Occipital lobe (tissue), 3 donors: Measurements from ENCODE around the gene DNAJB11. TPM values are rescaled to one million over a fixed set of nuclear protein-coding genes. Genes with fewer than 3 reads are reported as not detected.
"Not testable (repeated sequence)": the region's sequence is repeated elsewhere in the genome, so short reads cannot be mapped to it uniquely, and the experiment has no call there.

Experiments used
- DNase-seq: peaks from one replicate; lab custom pipeline; 2025; lab: John Stamatoyannopoulos, UW
- small RNA-seq: library from RNA; depleted of rRNA; stranded (forward); fragments of <200 nt; gene quantifications from one replicate; pipeline ENCODE3, GENCODE V24; 2014
- total RNA-seq: library from RNA; depleted of rRNA; stranded (reverse); fragments of >200 nt; gene quantifications from one replicate; pipeline ENCODE4 v1.2.3, GENCODE V29; 2014

The DNAJB11 gene
- total RNA-seq, 1 donor from 2014 or later: 34.9 TPM

DNA sequence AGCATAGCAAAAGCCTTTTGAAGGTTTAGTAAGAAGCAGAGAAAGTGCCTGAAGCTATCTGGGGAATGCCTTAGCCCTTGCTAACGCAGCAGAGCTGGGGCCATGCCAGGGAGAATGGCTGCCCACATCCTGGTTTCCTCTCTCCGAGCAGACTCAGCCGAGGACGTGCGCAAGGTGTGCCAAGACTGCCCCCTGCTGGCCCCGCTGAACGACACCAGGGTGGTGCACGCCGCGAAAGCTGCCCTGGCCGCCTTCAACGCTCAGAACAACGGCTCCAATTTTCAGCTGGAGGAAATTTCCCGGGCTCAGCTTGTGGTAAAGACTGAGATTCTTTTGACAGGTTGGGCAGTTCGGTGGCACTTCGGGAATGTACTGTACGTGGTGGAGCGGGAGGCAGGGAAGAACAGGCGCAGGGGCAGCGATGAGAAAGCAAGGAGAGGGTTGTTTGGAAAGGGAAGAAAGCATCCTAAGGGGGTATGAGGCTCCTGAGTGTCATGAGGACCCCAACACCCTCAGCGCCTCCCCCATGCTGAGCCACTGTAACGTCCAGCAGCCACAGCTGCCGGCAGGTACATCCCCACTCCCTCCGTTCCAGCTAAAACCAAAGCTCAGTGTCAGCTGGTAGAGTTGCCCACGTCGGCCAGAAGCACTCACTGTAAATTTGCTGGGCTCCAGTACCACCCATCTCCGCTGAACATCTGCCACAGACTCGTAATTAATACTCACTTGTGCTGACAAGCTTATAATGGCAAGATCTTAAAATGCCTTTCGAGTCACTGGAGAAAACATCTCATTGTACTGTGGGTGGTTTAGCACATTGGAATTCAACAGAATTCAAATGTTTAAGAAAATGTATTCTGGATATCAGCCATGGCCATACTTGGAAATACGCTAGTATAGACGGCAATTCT, 46.8 kb downstream of the DNAJB11 start:
- peak; percentile 73 for DNase-seq

DNA sequence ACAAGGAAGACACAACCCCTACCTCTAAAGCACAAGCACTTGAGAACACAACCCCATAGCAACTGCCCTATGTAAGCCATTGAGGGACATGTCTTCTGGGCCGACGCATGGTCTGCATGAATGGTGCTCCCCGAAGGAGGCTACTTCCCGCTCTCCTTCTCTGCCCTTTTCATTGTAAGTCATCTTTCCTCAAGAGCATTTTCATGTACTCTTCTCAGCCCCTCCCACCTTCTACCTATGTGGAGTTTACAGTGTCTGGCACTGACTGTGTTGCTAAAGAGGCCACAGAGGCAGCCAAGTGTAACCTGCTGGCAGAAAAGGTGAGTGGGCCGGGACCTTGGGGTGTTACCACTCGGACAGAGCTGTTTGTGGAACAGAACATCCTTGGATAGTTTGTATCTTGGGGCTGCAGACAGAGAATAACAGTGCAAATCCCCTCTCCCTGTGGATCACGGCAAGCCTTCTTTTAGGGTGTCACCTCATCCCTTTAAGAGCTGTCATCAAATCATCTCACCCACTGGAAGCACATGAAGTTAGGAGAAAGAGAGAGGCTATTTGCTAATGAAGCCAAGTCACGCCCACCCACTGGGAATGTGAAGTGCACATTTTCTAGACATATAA, 47.9 kb downstream of the DNAJB11 start:
- DNase-seq: no peak

DNA sequence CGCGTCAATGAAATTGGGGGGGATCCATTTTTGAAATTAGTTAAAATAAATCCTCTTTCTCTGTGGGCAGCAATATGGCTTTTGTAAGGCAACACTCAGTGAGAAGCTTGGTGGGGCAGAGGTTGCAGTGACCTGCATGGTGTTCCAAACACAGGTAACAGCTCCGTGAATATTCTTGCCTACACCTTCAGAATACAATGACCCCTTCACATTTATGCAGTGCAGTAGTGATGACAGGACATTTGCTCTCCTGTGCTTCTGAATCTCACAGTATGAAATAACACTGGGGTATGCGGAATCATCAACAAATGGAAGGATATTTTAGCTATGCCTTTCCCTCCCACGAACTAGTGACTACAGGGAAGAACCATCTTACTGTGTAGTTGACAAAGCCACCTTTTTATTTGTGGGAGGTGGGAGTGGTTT, 49.3 kb downstream of the DNAJB11 start:
- DNase-seq: no peak

DNA sequence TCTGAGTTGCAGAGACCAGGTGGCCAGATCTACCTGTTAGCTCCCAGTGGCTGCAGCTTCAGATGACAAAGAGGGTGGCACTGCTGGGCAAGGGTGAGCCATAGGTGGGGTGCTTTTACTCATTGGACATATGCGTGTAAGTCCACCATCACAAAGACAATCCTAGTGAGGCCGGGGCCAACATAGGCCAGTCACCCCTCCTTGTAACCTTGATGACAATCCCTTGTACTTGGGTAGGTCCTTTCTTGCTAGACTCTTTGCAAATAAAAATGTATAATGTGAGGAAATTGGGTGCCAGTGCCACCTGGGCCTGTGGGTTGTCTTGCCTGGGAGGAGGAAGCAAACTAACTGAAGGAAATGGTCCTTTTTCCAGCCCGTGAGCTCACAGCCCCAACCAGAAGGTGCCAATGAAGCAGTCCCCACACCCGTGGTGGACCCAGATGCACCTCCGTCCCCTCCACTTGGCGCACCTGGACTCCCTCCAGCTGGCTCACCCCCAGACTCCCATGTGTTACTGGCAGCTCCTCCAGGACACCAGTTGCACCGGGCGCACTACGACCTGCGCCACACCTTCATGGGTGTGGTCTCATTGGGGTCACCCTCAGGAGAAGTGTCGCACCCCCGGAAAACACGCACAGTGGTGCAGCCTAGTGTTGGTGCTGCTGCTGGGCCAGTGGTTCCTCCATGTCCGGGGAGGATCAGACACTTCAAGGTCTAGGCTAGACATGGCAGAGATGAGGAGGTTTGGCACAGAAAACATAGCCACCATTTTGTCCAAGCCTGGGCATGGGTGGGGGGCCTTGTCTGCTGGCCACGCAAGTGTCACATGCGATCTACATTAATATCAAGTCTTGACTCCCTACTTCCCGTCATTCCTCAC, 49.9 kb downstream of the DNAJB11 start:
- DNase-seq: no peak

DNA sequence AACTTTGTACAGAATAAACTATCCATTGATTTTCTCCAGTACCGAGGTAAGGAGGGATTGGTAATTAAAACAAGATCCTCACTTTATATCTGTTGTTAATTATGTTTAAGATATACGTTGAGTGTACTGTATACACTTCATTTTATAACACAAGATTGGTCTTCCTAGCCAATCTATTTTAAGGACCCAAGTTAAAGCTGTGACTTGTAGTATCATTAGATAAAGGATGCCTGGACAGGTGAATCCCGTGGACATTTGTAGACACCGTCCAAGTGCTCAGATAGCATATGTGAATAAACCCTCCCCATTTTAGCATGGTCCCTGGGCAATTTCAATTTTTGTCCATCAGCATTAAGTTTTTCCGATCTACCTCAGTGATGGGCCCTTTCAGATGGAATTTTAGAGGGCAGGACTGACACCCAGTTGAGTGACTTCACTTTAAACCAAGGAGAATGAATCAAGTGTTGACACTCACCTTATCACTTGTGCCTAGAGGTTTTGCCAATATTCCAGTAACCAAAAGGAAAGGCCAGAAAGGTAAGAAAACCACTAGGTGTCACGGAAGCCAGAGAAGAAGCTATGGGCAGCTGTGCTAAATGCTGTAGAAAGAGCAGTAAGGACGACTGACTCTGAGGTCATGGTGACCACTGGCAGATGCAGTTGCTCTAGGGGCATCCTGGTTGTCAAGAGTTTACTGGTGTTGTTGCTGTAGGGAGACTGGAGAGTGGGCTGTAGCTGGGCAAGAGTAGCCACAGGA, 51.6 kb downstream of the DNAJB11 start:
- no peak for DNase-seq

DNA sequence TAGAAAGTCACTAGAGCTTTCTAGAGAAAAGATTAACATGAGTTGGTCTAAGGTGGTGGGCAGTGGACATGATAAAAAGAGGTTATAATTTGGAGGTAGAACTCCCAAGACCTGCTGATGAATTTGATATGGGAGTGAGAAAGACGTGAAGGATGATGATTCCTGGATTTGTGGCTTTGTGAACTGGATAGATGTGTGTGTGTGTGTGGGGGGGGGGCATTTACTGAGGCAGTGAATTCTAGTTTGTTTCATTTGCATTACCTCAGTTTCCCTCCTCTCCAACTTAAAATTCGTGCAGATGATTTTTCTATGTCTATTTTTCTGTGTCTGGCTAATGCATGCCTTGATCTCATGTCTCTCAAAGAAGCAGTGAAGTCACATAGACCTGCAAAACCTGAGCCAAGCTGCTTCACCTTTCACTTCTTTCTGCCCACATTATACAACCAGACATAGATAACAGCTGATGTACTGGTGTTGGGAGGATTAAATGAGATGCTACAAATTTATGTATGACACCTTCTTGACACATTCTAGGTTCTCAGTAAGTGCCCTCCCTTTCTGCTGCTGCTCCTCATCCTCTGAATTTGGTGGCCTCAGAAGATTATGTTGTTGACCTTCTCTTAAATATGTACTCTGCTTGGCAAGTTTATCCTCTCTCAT, 52.3 kb downstream of the DNAJB11 start:
- no peak for DNase-seq

DNA sequence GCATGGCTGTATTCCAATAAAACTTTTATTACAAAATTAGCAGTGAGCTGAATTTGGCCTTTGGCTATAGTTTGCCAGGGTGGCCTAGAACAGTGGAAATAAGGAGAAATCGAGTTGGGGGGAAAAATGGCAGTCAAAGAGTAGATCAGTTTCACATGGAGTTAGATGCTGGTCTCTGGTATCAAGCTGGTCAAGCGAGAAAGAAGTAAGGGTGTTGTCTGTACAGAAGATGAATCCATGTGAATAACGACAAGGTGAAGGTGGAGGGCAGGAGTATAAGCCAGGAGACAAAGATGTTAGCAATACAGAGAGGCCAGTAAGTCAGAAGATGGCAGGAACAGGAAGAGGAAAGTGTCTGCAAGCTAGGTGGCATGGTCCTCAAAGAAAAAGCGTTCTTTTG, 54.1 kb downstream of the DNAJB11 start:
- no peak for DNase-seq

DNA sequence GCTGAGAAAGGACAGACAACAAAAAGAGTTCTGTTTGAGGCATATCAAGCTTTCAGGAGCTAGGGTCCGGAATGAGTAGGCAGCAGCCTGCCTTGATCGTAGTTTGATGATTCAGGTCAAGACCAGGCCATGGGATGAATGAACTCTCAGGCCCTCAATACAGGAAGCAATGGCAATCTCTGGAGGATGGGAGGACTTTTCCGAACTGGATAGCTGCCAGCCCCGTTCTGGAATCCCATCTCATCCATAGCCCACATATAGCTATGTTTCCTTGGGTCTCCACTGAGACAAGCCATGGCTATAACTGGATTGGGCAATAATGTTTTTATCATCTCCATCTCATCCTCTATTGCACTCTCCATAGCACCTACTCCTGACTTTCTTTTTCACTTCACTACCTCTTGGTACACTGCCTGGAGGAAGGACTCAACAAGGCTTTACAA, 55.1 kb downstream of the DNAJB11 start:
- no peak for DNase-seq

DNA sequence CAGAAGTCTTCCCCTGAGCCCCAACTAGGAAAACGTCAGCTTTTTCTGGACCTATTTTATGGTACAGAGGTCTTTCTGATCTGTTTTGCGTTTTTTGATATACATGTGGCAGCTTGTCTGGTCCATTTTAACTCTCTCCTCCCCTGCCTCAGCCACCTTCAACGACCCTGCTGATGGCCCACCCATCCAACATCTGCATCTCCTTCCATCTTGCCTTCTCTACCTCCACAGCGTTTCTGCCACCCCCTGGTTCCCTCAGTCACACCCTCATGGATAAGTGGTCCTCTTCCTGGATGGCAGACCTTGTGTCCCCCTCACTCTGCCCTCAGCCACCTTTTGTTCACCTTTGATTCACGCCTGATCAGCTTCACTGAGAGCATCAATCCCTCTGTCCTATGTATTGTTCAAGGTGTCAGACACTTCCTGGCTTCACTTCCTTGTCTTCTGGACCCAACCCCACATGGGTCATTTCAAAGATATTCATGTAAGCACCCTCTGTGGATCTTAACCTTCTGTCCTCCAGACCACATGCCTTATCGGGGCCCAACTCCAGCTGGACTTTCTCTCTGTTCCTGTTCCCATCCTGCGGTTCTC, 55.8 kb downstream of the DNAJB11 start:
- DNase-seq: no peak

DNA sequence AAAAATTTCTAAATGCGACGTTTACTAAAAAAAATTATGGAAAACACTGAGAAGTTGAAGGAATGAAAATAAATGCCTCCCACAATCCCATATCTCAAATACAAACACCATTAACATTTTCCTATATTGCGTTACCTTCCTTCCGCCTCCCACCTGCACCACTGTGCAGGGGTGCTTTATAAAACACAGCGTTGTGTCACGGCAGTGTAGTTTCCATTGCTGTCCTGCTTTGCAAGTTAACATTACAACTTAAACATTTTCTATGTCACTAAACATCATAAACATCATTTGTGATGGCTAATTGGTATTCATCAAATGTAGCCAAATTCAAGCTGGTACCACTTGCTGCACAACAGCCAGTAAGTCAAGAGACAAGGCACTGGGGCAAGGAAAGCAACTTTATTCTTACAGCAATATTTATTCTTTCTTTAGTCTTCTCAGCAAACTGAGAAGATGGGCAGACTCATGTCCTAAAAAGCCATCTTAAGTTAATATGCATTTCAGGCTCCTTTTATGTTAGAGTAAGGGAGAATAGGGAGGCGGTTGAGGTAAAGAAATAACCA, 57.4 kb downstream of the DNAJB11 start:
- DNase-seq: no peak

DNA sequence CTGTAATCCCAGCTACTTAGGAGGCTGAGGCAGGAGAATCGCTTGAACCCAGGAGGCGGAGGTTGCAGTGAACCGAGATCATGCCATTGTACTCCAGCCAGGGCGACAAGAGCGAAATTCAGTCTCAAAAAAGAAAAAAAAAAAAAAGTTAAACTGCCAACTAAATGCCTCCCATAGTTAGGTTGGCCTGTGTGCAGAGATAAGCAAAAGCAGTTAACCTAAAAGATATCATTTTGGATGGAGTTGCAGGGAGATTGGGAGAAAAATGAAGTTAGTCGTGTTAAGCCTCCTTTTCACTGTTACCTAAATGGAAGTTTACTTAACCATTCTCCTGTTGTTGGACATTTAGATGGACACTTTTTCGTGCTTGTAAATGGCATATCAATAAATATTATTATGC, 58.2 kb downstream of the DNAJB11 start:
- no peak for DNase-seq

DNA sequence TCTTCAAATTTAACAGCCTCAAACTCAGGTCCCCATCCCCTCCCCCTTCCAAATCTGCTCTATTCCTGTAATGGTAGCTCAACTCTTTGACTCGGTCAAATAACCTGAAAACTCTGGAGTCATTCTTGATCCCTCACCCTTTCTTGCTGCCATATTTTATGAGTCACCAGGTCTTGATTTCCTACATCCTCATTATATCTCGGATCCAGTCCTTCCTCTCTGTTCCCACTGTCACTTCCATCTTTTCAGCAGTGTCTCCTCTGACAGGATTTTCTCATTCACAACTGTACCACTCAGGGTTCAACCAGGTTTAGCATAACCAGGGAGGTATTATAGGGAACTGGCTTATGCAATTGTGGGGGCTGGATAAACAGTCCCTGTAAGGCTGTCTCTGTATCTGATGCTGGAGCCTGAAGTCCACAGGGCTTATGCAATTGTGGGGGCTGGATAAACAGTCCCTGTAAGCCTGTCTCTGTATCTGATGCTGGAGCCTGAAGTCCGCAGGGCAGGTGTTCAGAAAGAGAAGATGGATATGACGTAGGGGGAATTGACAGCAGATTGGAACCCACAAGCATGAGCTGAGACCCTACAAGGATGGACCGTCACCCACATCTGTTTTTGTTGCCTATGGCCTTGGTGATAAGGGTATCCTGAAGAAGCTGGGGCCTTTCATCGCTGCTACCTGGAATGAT, 60.6 kb downstream of the DNAJB11 start:
- no peak for DNase-seq

DNA sequence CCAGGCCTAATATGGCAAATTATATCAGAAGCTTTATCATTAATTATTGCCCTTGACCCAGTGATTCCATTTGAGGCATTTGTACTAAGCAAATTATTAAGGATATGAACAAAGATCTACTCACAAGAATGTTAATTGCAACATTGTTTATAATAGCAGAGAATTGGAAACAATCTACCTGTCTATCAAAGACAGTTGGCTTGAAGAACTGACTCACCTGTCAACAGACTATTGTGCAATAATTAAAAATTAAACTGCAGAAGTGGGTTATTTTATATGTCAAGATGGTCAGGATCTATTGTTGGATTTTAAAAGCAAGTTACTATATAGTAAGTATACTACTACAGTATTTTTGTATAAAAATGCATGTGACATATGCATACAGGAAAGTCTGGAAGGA, 63.0 kb downstream of the DNAJB11 start:
- DNase-seq: no peak

DNA sequence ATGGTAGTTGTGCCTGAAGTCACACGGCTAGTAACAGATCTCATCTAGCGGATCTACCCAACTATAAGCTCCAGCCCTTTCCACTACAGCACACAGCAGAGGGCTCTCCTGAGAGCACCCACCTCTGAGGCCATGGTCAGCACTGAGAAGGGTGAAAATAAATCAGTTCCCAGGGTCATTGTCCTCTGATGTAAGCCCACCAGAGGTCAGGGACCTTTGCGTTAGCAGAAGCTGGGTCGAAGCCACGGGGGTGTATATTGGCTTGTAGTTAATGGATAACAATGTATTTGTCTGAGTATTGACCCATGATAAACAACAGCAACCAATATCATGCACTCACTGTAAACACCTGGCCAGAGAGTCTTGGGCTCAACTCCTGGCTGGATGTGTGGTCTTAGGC, 63.7 kb downstream of the DNAJB11 start:
- DNase-seq: not testable (repeated sequence)

Small RNAs within 50 kb of the gene (small RNA-seq; reads per million reads assigned to genes)
- gene RF00017: not detected

Other genes with a start within 250 kb of the DNAJB11 start
- gene DGKG, start 208.5 kb upstream of the DNAJB11 start, total RNA-seq: 3.0 TPM
- gene CRYGS, start 26.3 kb upstream of the DNAJB11 start, total RNA-seq: 1.6 TPM
- gene TBCCD1, start 3.4 kb upstream of the DNAJB11 start, total RNA-seq: 37.1 TPM
- 0.47 TPM for gene AHSG, start 42.3 kb downstream of the DNAJB11 start, total RNA-seq
- gene FETUB, start 69.7 kb downstream of the DNAJB11 start, total RNA-seq: not detected
- not detected for gene HRG, start 95.3 kb downstream of the DNAJB11 start, total RNA-seq
- gene KNG1, start 146.6 kb downstream of the DNAJB11 start, total RNA-seq: not detected
- gene EIF4A2, start 212.9 kb downstream of the DNAJB11 start, total RNA-seq: 1,423 TPM
- gene RFC4, start 235.8 kb downstream of the DNAJB11 start, total RNA-seq: 29.8 TPM